T-helper 1 cell (primary cell): ENCODE results near the gene RASSF5.

Experiments
- DNase-seq, 5 donors: peaks; one replicate each; pipeline ENCODE4 v3.0.0-alpha.2; 2012 to 2020

Gene RASSF5

GRCh38 chr1:206497774-206498173, 9.6 kb upstream of the RASSF5 start:
- DNase-seq, result no peak

GRCh38 chr1:206498685-206499084, 8.6 kb upstream of the RASSF5 start:
- DNase-seq, result no peak

- no peak for DNase-seq
These were observed 7.3 kb upstream of the RASSF5 start for GRCh38 chr1:206500046-206500445.

GRCh38 chr1:206501881-206502280, 5.5 kb upstream of the RASSF5 start:
- no peak for DNase-seq

- DNase-seq, result no peak
These were observed 4.9 kb upstream of the RASSF5 start for GRCh38 chr1:206502403-206502802.

GRCh38 chr1:206502812-206503211, 4.5 kb upstream of the RASSF5 start:
- no peak for DNase-seq

- DNase-seq, result peak in 1 of 5 donors; percentile 38
These were observed 3.6 kb upstream of the RASSF5 start for GRCh38 chr1:206503591-206504362.

GRCh38 chr1:206504363-206504713, 3.0 kb upstream of the RASSF5 start:
- no peak for DNase-seq

GRCh38 chr1:206505702-206506355, 1.5 kb upstream of the RASSF5 start:
- DNase-seq, result no peak

GRCh38 chr1:206506405-206507283, 687 bp upstream of the RASSF5 start:
- DNase-seq, result peak in 1 of 5 donors; percentile 9

- no peak for DNase-seq
These were observed 979 bp downstream of the RASSF5 start for GRCh38 chr1:206508130-206508889.

GRCh38 chr1:206508956-206509355, 1.6 kb downstream of the RASSF5 start:
- no peak for DNase-seq

- DNase-seq, result no peak
These were observed 2.4 kb downstream of the RASSF5 start for GRCh38 chr1:206509612-206510257.

GRCh38 chr1:206510371-206510770, 3.0 kb downstream of the RASSF5 start:
- no peak for DNase-seq

GRCh38 chr1:206511362-206512057, 4.2 kb downstream of the RASSF5 start:
- DNase-seq, result no peak

- DNase-seq, result no peak
These were observed 4.9 kb downstream of the RASSF5 start for GRCh38 chr1:206512058-206512850.

- DNase-seq, result no peak
These were observed 5.5 kb downstream of the RASSF5 start for GRCh38 chr1:206512851-206513180.

- no peak for DNase-seq
These were observed 6.2 kb downstream of the RASSF5 start for GRCh38 chr1:206513312-206514111.

GRCh38 chr1:206514813-206515387, 7.6 kb downstream of the RASSF5 start:
- no peak for DNase-seq

- DNase-seq, result no peak
These were observed 9.3 kb downstream of the RASSF5 start for GRCh38 chr1:206516728-206516990.
